ENCODE results near the gene PGLYRP3.

PGLYRP3 gene

GRCh38 chr1:153355445-153356071, 42.8 kb upstream of the PGLYRP3 start:
- Mint-ChIP-seq H3K27ac (no peak overlapping the region), H3K9me3 (peaks cover 3% of the 10 kb centered on the region), H3K27me3 (ENCODE audit: low read depth, poor library complexity) (peaks cover 18% of the 10 kb centered on the region), H3K4me3 (no peak overlapping the region), H3K36me3 (ENCODE audit: low read depth) (no peaks in the 10 kb centered on the region), H3K4me1 (no peaks in the 10 kb centered on the region)
- no peak for TF ChIP-seq CTCF (IDR thresholded peaks at IDR 0.05)
- DNase-seq = peak; percentile 39

- TF ChIP-seq CTCF (IDR thresholded peaks at IDR 0.05) = no peak
- no peaks in the 10 kb centered on the region for H3K36me3 Mint-ChIP-seq (ENCODE audit: low read depth)
- no peak for DNase-seq
- H3K4me1 Mint-ChIP-seq = no peaks in the 10 kb centered on the region
- H3K4me3 Mint-ChIP-seq = no peak overlapping the region
- H3K9me3 Mint-ChIP-seq = peaks cover 3% of the 10 kb centered on the region
- H3K27ac Mint-ChIP-seq = no peak overlapping the region
- H3K27me3 Mint-ChIP-seq (ENCODE audit: low read depth, poor library complexity) = peaks cover 25% of the 10 kb centered on the region
Measured at GRCh38 chr1:153354515-153355193, 41.9 kb upstream of the PGLYRP3 start.

- no peak overlapping the region for H3K27ac Mint-ChIP-seq
- H3K36me3 Mint-ChIP-seq (ENCODE audit: low read depth) = no peaks in the 10 kb centered on the region
- peaks cover 33% of the 10 kb centered on the region for H3K27me3 Mint-ChIP-seq (ENCODE audit: low read depth, poor library complexity)
- H3K4me1 Mint-ChIP-seq = no peaks in the 10 kb centered on the region
- DNase-seq = peak; percentile 40
- no peak overlapping the region for H3K4me3 Mint-ChIP-seq
- peaks cover 3% of the 10 kb centered on the region for H3K9me3 Mint-ChIP-seq
- TF ChIP-seq CTCF (IDR thresholded peaks at IDR 0.05) = peak; percentile 24
Measured at GRCh38 chr1:153353226-153353947, 40.6 kb upstream of the PGLYRP3 start.

GRCh38 chr1:153352523-153352922, 39.8 kb upstream of the PGLYRP3 start:
- peak; percentile 96 for TF ChIP-seq CTCF (IDR thresholded peaks at IDR 0.05)
- Mint-ChIP-seq H3K27me3 (ENCODE audit: low read depth, poor library complexity) (peaks cover 31% of the 10 kb centered on the region), H3K36me3 (ENCODE audit: low read depth) (no peaks in the 10 kb centered on the region), H3K4me1 (no peaks in the 10 kb centered on the region), H3K4me3 (no peak overlapping the region), H3K9me3 (peaks cover 3% of the 10 kb centered on the region), H3K27ac (no peak overlapping the region)
- DNase-seq = peak; percentile 68

GRCh38 chr1:153350321-153350957, 37.7 kb upstream of the PGLYRP3 start:
- Mint-ChIP-seq H3K27ac (no peak overlapping the region), H3K9me3 (peaks cover 3% of the 10 kb centered on the region), H3K27me3 (ENCODE audit: low read depth, poor library complexity) (peaks cover 37% of the 10 kb centered on the region), H3K4me3 (no peak overlapping the region), H3K36me3 (ENCODE audit: low read depth) (no peaks in the 10 kb centered on the region), H3K4me1 (no peaks in the 10 kb centered on the region)
- no peak for TF ChIP-seq CTCF (IDR thresholded peaks at IDR 0.05)
- no peak for DNase-seq
